Coronary artery (tissue), 2 donors: ENCODE data around the gene APOA4.

Experiments used
- DNase-seq: peaks from one replicate; pipeline ENCODE4 v3.0.0-alpha.2; 2017; ENCODE audit warnings: low spot score
- H3K27ac ChIP-seq, 2 donors: fragments of 200-600 bp; sonication (generic); one replicate each; pipeline ENCODE4 v1.5.1; 2016 to 2019
- H3K4me3 ChIP-seq: fragments of 200-600 bp; sonication (generic); 2 replicates; pipeline ENCODE4 v1.5.1; 2016; ENCODE audit warnings: mild to moderate bottlenecking, moderate library complexity
- CTCF ChIP-seq: fragments of 200-600 bp; sonication (generic); IDR thresholded peaks from one replicate; pipeline ENCODE4 v1.5.1; 2019; ENCODE audit warnings: antibody characterized with exemption

The APOA4 gene

GRCh38 chr11:116865696-116866095 is 42.6 kb upstream of the APOA4 start:
- no peak for DNase-seq
- H3K4me3 ChIP-seq, result no peak overlapping the region
- no peak overlapping the region for H3K27ac ChIP-seq
- TF ChIP-seq CTCF, result no peak

GRCh38 chr11:116864531-116864930 is 41.4 kb upstream of the APOA4 start:
- no peak overlapping the region for H3K4me3 ChIP-seq
- no peak overlapping the region for H3K27ac ChIP-seq
- no peak for TF ChIP-seq CTCF
- DNase-seq, result no peak

GRCh38 chr11:116862951-116863350 is 39.8 kb upstream of the APOA4 start:
- Histone ChIP-seq H3K27ac (no peak overlapping the region), H3K4me3 (no peak overlapping the region)
- no peak for DNase-seq
- TF ChIP-seq CTCF, result no peak

- H3K4me3 ChIP-seq, result no peak overlapping the region
- no peak for TF ChIP-seq CTCF
- H3K27ac ChIP-seq, result no peak overlapping the region
- DNase-seq, result no peak
Observed at GRCh38 chr11:116862185-116862584, 39.1 kb upstream of the APOA4 start.

GRCh38 chr11:116861539-116861938 is 38.4 kb upstream of the APOA4 start:
- no peak overlapping the region for H3K27ac ChIP-seq
- no peak for TF ChIP-seq CTCF
- DNase-seq, result no peak
- no peak overlapping the region for H3K4me3 ChIP-seq

GRCh38 chr11:116860303-116860702 is 37.2 kb upstream of the APOA4 start:
- Histone ChIP-seq H3K4me3 (no peak overlapping the region), H3K27ac (no peak overlapping the region)
- TF ChIP-seq CTCF, result no peak
- DNase-seq, result no peak

GRCh38 chr11:116859175-116859574 is 36.1 kb upstream of the APOA4 start:
- DNase-seq, result no peak
- H3K4me3 ChIP-seq, result no peak overlapping the region
- no peak for TF ChIP-seq CTCF
- no peak overlapping the region for H3K27ac ChIP-seq
